GM18870 (cell line): ENCODE measurements around the gene HPCA.
"Not testable (repeated sequence)": the region's sequence is repeated elsewhere in the genome, so short reads cannot be mapped to it uniquely, and the experiment has no call there.

Experiments
- ATAC-seq: cut with Tn5 transposase; IDR thresholded peaks from one replicate; pipeline ENCODE4 v1.9.1; 2021; ENCODE audit warnings: moderate library complexity; ENCODE audit not compliant: unreplicated experiment

The HPCA gene

GRCh38 chr1:32900956-32901822, 14.9 kb downstream of the HPCA start, which contains the start of gene TMEM54:
TSS of gene TMEM54 (minus strand) at chr1:32901389. CDS start at chr1:32901238, 151 bp downstream.
- ATAC-seq = no peak

- no peak for ATAC-seq
These were observed 15.7 kb downstream of the HPCA start for GRCh38 chr1:32901823-32902534.

- no peak for ATAC-seq
These were observed 16.2 kb downstream of the HPCA start for GRCh38 chr1:32902535-32902920.

GRCh38 chr1:32903991-32904785, 17.9 kb downstream of the HPCA start:
- ATAC-seq = no peak

GRCh38 chr1:32904797-32905196, 18.5 kb downstream of the HPCA start:
- ATAC-seq = no peak

- ATAC-seq = not testable (repeated sequence)
These were observed 19.3 kb downstream of the HPCA start for GRCh38 chr1:32905588-32905987.

- no peak for ATAC-seq
These were observed 20.4 kb downstream of the HPCA start for GRCh38 chr1:32906654-32907053.

GRCh38 chr1:32907435-32907834, 21.1 kb downstream of the HPCA start:
- no peak for ATAC-seq

GRCh38 chr1:32910319-32910718, 24.0 kb downstream of the HPCA start:
- no peak for ATAC-seq

GRCh38 chr1:32915766-32916706, 29.7 kb downstream of the HPCA start:
- no peak for ATAC-seq

GRCh38 chr1:32917521-32917920, 31.2 kb downstream of the HPCA start:
- ATAC-seq = no peak

- ATAC-seq = no peak
These were observed 31.9 kb downstream of the HPCA start for GRCh38 chr1:32918179-32918578.

GRCh38 chr1:32919811-32920733, 33.8 kb downstream of the HPCA start:
- no peak for ATAC-seq

GRCh38 chr1:32920833-32921232, 34.5 kb downstream of the HPCA start:
- no peak for ATAC-seq

GRCh38 chr1:32924881-32925344, 38.6 kb downstream of the HPCA start:
- ATAC-seq = no peak

- ATAC-seq = no peak
These were observed 39.3 kb downstream of the HPCA start for GRCh38 chr1:32925403-32926162.

GRCh38 chr1:32926562-32926961, 40.3 kb downstream of the HPCA start:
- no peak for ATAC-seq

GRCh38 chr1:32927441-32927840, 41.1 kb downstream of the HPCA start:
- no peak for ATAC-seq
